G401 (cell line): ENCODE data around the gene CACNA1B. TPM values are rescaled to one million over a fixed set of nuclear protein-coding genes. Genes with fewer than 3 reads are reported as not detected.

Source experiments
- DNase-seq: peaks from one replicate; pipeline ENCODE4 v3.0.0-alpha.2; 2015; ENCODE audit warnings: low spot score
- in situ Hi-C: cut with HindIII; loops from 2 replicates; pipeline ENCODE4 v1.10.0; 2016; ENCODE audit warnings: low sequenced_read_pairs, mixed read lengths
- total RNA-seq: library from RNA; depleted of rRNA; stranded (reverse); fragments of >200 nt; shearing (Covaris generic); gene quantifications from 2 replicates; pipeline ENCODE4 v1.2.3, GENCODE V29; 2014

Gene CACNA1B
- total RNA-seq, 1 experiment from 2014 or later = 1.8 TPM

DNA sequence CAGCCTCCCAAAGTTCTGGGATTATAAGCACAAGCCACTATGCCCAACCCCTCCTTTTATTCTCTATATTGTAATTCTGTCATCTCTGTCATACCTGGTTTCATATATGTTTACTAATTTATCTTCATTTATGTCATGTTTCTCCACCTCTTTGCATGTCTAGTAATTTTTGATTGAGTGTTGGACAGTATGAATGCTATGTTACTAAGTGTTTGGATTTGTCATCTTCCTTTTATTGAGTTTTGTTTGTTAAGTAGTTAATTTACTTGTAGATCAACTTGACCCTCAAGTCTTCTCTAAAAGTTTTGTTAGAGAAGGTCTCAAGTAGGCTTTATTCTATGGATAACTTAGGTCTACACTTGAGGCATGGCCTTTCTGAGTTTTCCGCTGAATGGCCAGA, 17.2 kb upstream of the CACNA1B start:
- DNase-seq = no peak
- in situ Hi-C loops = no loop called here

DNA sequence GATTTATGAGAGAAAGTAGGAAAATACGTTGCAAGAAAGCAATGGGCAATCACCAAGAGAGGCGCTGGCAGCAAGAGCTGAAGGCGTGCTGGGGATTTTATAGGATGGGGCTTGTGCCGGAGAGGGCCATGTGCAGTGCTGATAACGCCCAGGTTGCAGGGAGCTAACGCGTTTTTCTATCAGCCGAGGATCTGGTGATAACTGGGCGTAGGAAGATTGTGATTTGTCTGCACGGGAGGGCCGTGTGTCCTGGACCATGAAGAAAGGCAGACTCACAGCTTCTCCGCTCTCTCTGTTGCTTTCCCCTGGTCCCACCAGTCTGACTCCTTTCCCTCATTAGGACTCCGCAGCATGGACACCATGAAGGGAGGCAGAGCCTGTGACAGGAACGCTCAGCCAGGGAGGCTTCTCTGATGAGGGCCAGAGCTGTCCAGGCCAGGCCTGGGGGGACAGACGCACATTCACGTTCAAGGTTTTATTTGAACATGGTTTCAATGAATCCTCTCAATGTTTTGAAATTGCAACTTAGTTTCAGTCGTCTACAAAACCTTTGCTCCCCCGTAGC, 11.9 kb upstream of the CACNA1B start:
- no peak for DNase-seq
- in situ Hi-C loops = no loop called here

DNA sequence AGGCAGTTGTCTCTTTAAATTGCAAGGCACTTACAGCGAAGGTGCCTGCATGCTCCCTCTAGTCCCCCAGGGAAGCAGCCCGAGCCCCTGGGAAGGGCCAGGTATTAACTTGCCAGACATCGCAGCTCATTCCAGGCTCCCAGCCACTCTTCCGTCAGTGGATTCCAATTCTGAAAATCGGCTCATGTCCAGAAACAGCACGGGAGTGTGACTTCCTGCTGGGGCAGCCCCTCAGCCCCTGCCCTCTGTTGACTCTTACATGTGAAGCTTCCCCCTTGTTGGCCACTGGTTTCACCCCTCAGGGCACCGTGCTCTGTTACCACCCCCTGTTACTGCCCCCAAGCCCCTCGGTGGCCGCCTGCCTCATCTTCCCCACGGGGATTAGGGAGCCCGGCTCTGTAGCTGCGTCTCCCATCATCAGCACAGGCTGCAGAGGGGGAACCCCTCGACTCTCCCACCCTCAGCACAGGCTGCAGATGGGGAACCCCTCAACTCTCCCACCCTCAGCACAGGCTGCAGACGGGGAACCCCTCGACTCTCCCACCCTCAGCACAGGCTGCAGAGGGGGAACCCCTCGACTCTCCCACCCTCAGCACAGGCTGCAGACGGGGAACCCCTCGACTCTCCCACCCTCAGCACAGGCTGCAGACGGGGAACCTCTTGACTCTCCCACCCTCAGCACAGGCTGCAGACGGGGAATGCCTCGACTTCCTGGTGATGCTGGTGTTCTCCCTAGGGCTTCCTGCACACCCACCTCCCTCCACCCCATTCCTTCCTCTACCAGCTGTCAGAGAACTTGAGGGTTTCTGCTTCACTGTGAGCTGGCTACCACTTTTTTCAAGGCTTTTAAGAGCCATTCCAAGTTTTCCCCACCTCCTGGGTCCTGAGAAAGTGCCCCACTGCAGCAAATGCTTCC, 11.1 kb upstream of the CACNA1B start:
- no peak for DNase-seq

DNA sequence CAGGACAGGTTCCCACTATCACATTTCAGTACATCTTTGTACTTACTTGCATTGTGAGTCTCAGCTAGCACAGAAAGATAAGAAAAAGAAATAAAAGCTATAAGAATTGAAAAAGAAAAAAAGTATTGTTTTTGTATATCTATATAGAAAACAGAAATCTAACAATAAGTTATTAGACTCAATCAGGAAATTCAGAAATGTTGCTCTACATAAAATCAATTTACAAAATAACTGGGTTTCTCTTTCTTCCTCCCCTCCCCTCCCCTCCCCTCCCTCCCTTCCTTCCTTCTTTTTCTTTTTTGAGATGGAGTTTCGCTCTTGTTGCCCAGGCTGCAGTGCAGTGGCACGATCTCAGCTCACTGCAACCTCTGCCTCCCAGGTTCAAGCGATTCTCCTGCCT, 7.2 kb upstream of the CACNA1B start:
- no peak for DNase-seq
- in situ Hi-C loops = no loop called here

More for the DNA sequence above, 11.1 kb upstream of the CACNA1B start:
- in situ Hi-C loops = no loop called here

DNA sequence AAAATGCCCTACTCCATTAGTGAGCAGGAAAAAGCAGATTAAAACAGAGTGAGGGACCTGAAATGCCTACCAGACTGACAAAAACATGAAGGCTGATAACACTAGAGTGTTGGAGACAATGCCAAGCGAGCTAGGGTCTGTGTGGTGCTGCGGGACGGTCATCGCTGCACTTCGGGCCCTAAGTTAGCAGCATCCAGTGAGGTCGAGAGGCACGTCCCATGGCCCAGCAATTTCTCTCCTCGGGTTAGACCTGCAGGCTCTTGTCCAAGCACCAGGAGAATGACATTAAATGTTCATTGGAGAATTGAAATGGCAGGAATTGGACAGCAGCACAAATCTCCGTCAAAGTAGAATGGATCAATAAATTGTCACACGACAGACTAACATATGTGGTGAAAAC, 5.3 kb upstream of the CACNA1B start:
- no peak for DNase-seq
- in situ Hi-C loops = no loop called here

DNA sequence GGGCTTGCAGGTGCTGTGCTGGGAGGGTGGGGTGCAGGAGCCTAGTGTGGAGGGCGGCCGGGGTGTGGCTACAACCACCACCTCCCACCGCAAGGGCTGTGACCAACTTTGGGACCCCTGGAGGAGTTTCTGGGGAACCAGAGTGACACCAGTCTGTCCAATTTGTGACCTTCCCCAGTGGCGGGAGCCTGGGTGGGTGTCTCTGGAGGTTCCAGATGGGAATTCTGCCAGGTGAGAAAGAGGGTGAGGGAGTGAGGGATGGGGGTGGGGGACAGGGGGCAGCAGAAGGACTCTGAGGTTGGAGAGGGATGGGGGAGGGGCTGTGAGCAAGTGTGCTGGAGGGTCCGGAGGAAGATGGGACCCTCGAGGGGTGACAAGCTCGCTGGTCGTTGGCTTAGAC, 4.2 kb upstream of the CACNA1B start:
- DNase-seq = no peak
- in situ Hi-C loops = no loop called here

DNA sequence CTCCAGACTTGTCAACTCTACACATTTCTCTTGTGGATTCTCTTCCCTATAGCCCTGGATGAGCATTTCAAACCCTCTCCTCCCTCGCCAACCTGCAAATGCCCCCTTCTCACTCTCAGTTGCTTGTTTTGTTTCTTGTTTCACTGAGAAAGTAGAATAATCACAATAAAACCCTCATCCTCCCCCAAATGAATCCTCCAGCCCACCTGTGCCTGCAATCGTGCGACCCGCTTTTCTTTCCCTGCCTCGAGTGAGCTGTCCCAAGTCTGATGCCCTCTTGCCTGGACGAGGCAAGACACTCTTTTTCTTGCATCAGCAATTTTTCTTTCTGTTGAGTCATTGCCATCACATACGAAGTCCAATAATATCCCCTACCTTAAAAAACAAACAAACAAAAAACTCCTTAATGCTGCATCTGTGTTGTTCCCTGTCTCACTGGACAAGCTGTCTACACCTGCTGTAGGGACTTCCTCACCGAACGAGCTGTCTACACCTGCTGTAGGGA, 3.7 kb upstream of the CACNA1B start:
- in situ Hi-C loops = no loop called here
- no peak for DNase-seq

DNA sequence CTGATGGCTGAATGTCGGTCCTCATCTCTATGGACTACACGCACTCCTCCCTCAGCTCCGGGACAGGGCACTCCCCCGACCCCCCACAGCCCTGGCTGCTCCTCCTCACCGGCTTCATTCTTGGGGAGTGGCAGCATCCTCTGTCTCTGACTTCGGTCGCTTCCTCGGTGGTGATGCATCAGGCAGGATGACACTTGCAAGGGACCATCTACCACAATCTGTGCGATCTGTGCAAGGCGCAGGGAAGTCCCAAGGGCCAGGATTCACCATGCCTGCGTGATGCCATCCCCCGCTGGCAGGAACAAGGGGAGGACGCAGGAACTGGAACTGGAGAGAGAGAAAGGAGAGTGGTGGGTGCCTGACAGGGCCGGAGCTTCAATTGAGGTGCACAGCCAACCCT, 2.2 kb upstream of the CACNA1B start:
- in situ Hi-C loops = no loop called here
- no peak for DNase-seq

DNA sequence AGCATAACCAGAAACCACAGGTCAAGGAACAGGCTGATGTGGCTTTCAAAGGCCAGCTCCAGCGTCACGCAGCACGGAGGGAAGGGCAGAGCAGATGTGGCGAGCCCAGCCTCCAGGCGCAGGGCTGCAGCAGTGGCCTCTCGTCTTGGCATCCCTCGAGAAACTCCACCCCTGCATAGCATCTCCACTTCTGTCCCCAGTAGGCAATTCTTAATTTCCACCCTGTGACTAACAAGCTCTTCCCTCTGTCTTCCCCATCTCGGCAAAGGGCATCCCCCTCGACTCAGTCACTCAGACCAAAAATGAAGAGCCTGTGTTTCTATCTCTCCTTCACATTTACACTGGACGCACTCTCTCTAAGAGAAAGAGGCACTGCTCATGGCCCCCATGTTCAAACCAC, 1.7 kb upstream of the CACNA1B start:
- DNase-seq = no peak
- in situ Hi-C loops = no loop called here

DNA sequence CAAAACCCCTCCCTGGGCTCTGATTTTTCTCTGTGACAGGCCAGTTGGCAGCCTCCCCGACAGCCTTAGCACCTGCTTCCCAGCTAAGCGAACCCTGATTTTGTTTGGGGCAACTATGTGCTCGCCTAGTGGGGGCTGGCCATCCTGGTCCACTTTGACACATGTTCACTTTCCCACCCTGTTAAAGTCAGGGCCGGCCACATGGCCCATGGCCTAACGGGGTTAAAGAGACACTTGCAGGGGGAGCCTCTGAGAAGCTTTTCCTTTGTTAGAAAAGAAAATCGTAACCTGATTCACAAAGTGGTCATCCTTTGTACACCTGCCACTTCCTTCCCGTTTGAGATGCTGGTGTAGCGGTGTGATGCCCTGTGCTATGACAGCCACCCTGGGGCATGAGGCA, 1.3 kb upstream of the CACNA1B start:
- in situ Hi-C loops = no loop called here
- DNase-seq = no peak

DNA sequence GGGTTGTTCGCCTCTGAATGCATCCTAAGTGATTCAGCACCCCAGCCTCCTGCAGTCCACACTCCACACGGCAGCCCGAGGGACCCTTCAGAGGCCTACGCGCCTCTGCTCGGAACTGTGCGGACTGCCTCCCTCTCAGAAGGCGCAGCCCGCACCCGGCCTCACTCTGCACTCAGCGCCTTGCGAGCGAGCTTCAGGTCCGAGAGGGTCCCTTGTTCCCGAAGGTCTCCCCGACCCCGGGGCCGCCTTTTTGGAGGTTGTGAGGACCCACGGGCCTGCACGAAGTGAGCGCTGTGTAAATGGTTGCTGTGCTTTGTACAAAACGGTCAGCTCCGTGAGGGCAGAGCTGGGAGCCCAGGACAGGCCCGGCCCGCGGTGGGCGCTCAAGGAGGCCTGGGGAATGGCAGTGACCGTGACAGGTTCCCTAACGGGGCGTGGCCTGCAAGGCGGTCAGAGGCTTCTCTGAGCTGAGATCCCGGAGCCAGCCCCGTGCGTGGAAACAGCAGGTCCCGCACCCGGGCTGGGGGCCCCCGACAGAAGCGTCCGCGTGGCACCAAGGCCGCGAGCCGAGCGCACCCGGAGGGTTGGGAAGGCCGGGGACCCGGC, 698 bp upstream of the CACNA1B start:
- no peak for DNase-seq
- in situ Hi-C loops = no loop called here

DNA sequence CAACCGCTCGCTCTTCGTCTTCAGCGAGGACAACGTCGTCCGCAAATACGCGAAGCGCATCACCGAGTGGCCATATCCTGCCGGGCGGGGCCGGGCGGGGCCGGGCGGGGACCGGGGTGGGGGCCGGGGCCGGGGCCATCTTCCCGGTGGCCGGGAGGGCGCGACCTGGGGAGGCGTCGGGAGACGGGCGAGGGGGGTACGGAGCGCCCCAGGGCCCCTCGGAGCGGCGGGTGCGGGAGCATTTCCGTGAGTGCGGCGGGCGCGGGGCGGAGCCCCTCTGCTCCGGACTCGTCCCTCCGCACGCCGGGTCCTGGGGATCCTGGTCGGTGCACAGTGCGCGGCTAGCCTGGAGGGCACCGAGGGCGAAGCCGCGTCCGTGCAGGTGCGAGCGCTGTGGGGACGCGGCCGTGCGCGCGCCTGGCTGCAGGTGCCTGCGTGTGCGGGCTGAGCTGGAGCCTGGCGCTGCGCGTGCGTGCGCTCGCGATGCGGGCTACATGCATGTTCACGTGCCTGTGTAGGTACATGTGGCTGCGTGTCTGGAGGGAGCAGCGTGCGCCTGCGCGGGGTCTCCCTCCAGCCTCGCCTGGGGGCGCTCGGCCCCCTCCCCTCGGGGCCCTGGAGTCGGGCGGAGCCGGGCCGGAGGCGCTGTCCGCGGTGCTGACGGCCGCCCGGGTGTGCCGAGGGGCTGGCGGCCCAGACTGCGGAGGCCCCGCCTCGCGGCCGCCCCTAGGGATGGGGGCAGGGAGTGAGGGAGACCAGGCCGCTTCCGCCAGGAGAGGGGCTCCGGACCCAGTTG, 762 bp downstream of the CACNA1B start:
- DNase-seq = peak; percentile 60
- in situ Hi-C loops = no loop called here

DNA sequence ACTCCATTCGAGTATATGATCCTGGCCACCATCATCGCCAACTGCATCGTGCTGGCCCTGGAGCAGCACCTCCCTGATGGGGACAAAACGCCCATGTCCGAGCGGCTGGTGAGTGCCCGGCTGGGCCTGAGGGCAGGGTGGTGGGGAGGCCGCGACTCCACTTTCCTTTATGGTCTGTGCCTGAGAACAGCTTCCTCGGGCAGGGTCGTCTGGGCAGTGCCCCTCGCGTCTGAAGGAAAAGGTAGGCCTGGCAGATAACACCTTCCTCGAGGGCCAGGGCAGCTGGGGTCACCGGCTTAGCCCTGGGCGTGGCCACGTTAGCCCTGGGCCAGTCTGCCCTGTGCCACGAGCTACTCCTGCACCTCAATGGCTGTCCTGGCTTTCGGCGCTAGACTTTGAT, 1.5 kb downstream of the CACNA1B start:
- in situ Hi-C loops = no loop called here
- DNase-seq = no peak

DNA sequence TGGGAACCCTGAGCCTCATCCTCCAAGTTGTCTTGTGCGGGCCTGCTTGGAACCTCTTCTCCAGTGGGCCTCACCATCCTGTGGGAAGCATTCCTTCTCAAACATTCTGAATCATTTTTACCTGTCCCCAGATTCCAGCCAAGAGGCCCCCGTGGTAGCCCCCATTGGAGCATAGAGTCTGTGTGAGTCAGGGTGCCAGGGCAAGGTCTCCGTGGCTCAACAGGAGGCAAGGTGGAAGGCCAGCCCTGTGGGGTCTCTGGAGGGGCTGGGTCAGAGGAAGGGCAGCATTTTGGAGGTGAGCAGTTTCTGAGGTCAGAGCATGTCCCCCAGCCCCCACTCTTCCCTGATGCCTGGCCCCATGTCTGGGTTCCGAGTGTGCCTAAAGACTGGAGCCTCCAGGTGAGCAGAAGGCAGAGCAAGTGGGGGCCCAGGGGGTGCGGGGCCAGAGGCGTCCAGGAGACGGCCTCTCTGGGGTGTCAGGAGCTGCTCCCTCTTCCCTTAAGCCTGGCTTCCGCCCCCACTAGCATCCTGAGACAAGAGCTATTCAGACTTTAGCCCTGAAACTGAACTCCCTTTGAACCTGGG, 2.1 kb downstream of the CACNA1B start:
- DNase-seq = no peak
- in situ Hi-C loops = no loop called here

DNA sequence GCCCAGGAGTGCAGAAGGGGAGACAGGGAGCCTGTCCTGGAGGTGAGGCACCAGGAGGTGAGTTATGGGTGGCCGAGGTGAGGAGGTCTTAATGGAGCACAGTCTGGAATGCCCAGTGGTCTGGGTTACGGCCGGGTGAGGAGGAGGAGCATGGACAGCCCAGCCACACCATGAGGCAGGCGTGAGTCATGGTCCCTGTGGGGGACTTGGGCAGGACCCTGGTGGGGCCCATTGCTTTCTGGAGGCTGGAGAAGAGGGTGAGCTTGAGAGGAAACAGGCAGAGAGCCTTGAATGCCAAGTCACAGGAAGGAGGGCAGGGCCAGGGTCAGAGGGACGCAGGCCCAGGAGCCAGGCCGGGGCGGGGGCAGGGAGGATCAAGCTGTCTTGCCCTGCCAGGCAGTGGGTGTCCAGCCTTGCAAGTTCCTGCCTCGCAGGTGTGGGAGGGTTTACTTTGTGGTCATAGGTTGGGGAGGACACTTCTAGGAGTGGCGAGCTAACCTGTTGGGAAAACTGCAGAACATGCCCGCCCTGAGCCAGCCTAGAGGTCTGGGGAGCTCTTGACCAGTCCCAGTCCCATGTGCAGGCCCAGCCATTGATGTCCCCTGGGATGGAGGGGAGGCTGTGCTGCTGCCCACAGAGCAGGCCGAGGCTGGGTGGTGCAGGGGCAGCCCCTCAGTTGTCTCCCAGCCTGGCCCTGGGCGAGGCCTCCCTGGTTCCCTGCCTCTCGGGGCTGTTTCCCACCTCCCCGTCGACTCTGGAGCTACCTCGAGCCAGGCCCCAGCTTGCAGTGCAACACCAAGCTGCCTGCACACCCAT, 2.8 kb downstream of the CACNA1B start:
- no peak for DNase-seq
- in situ Hi-C loops = no loop called here

DNA sequence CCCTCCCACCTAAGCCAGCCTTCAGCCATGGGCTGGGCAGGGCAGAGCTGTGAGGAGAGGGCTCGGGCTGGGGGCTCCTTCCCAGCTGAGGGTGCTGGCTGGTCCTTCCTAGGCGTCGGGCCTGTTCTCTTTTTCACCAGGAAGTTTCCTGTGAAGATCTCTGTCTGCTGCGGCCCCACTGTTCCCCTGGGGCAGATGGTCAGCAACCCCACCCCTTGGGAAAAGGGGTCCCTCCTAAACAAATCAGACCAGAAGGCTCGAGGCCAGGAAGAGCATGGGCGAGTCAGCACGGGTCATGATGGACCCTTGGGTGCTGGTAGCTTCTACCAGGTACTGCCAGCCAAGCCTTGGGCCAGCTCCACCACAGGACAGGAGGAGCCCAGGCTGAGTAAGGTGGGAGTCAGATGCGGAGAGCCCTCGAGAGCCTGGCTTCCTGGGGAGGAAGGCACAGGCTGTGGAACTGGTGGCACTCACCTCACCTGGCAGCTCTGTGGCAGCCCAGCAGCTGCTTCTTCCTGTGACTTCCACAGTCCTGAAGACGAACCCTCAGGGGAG, 3.5 kb downstream of the CACNA1B start:
- DNase-seq = no peak
- in situ Hi-C loops = no loop called here

DNA sequence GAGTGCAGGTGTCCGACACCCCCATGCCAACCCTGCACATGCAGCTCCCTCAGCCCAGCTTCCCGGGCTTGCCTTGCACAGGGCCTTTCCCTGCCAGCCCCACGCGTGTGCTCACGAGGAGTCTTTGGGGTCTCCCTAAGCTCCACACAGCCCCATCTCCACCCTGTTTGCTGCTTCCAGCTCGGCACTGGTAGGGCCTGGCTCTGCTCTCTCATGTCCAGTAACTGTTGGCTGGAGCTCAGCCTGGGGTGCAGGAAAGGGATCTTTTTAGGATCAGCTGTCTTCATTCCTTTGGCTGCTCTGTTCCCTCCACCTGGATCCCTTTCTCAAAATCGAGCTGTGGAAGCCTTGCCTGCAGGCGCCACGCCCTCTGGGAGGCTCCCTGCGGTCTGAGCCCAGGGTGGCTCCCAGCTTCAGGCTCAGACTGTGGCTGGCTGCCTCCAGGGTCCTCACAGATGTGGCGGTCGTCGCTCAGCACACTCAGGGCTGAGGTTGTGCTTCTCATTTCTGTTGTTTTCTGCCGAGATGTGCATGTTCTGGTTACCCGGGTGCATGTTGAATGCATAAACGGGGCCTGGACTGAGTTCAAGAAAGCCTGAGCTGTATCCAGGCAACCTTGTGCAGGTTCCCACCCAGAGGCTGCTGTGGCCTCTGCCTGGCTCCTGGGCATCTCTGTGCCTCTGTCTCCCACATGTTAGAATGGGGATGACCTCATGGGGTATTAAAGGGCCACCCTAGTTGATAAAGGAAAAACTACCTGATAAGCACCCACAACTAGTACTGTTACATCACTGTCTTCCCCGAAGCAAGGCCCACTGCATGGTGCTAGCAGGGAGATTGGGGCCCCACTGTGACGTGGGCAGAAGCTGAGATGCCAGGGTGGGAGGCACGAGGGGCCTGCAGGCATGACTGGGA, 4.3 kb downstream of the CACNA1B start:
- DNase-seq = peak; percentile 45
- in situ Hi-C loops = no loop called here
